Effector CD8-positive, alpha-beta T cell (primary cell): ENCODE measurements around the gene DFFB.
A peak's percentile ranks its signal among the peaks of the same experiment; 100 is the strongest.
"Not testable (repeated sequence)": the region's sequence is repeated elsewhere in the genome, so short reads cannot be mapped to it uniquely, and the experiment has no call there.

ENCODE experiments used
- DNase-seq: peaks from one replicate; lab custom pipeline; 2025; lab: John Stamatoyannopoulos, UW

The DFFB gene

DNA sequence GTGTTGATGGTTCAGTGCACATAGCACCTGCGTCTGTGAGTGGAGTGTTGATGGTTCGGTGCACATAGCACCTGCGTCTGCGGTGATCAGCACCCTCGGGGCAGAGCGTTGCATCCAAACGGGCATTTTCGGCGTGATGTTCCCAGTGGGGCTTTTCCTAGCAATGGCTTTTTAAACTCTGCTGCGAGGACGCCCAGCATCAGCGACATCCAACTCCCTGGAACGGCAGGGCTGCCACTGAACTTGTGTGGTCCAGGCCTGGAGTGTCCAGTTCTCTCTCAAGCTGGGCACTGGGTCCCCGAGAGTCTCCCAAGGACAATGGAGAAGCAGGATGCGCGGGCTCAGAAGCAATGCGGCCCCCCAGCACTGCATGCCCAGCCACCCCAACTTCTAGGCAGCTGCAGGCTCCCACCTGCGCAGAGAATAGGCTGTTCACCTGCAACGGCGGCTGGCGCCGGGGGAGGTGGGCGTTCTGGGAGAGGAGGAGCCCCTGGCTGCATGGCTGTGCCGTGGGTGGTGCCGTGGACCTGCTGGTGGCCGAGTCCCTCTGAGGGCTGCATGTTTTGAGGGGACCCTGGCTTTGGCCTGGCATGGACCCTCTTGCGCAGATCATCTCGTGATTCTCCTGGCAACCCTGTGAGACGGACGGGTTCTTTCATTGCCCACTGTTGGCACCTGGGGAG is 52.9 kb downstream of the DFFB start:
- no peak for DNase-seq

DNA sequence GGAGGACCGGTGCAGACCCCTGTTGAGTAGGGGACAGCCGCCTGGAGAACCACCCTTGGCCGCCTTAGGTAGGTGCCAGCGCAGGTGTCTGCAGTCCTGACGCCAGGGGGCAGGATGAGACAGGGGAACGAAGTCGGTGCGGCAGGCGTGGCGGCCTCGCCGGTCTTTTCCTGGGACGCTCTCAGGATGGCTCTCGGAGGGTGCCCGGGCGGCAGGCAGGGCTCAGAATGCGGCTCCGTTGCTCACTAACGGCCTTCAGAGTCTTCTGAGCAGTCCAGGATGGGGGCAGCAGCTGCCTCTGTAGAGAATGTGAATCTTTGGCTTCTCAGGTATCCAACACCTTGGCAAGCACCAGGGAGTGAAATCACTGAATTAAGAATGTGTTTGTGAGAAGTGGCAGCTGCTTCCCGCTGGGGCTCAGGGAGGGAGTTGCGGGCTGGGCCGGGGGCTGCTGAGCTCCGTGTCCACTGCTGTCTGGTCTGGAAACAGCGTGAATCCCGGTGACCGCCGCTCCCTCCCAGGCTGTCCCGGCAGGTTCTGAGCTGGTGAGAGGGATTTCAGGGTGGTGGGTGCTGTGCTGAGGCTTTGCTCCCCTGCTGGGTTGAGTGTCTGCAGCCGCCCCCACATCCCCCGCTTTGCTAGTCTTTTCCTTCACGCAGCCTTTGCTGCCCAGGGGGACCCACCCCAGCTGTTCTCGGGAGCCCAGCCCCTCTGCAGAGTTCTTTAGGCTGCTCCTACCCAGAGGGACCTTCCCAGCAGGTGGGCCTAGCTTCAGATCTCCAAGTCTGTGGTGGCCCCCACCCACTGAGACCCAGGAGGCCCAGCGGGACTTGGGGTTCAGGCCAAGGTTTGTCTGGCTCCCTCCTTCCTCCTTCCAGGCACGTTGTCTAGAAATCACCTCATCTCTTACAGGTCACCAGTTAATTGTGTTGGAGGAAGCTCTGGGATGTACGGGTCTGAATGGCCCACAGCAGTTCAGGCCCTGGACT is 53.9 kb downstream of the DFFB start:
- peak; percentile 60 for DNase-seq

DNA sequence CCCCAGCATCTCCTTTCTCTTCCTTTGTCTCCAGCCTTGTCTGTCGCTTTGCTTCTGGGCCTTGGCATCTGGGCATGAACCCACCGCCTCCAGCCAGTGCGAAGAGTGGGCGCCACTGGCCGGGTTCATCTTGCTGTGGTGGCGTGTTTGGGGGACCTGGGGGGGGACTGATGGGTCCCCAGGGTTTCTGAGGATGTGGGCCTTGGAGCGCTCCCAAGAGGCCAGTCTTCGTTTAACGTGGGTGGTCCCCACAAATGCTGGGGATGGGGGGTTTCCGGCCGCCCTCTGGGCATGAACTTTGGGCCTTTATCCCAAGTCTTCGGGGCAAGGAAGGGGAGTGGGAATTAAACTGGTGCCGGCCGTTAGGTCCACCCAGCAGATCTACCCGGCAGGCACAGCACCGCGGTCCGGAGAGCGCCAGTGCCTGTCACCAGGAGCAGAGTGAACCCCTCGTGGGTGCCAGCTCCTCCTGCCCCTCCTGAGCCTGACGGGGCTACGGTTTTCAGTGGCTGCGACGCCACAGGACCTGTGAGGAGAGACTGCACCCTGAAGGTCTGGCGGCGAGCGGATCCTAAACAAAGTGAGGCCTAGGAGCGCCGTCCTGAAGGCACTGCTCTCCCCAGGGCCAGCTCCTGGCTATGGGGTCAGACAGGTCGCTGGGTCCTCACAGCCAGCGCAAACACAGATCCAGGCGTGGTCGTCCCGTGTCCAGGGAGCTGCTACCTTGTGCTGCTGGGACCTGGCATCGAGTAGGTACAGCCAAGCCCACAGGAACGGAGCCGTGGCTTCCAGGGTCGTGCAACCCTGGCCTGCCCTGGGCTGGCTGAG is 54.9 kb downstream of the DFFB start:
- no peak for DNase-seq

DNA sequence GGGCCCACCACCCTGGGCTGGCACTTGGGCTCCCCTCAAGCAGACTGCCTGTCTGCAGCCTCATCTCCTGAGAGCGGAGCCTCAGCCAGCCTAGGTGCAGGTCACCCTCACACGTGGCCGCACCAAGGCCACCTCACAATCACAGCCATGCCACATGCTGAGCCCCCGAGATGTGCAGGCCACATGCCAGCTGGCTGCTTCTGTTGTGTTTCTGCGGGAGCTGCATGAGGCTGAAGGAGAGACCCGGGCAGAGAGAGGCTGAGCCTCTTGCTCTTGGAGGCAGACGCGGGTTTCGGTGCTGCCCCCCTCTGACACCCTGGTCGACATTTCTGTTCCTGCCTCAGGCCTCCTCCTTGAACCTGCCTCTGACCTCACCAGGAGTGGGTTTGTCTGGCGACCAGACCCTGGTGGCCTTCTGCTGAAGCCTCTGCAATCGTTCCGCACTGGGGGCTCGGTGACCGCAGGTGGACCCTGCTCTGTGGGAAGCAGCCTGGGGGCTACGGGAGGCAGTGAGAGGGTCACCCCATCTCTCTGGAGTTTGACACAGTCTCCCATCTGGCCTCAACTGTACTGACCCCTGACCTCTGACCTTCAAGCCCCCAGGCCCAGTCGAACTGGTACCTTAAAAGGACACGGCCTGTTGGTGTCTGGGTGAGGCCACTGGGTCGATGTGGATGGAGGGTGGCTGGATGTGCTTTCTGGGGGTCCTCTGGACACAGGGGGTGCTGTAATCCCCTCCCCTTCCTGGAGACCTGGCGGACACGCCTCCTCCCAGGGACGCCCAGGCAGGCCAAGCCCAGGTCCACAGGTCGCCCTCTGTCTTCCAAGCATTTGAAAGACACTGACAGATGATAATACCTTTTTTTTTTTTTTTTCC is 55.8 kb downstream of the DFFB start:
- no peak for DNase-seq

DNA sequence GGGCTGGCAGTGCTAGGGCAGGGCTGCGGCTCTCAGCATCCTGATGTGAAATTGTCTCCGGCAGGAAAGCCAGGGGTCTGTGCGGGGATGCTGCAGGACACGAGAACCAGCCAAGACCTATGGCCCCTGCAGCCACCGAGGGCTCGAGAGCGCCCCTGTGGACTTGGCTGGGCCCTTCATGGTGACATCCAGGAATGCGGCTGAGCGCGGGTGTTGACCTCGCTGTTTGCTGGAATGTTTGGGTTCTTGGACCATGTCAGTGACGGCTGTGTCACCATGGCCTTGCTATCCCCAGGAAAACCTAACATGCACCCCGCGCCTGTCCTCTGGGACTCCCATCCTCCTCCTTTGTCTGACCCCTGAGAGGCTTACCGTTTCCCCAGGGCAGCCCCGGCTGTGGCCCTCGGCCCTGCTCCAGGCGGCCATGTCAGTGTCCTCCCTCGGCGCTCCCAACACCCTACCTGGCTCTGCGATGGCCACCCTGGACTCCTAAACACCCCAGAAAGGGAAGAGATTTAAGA is 57.1 kb downstream of the DFFB start:
- no peak for DNase-seq

DNA sequence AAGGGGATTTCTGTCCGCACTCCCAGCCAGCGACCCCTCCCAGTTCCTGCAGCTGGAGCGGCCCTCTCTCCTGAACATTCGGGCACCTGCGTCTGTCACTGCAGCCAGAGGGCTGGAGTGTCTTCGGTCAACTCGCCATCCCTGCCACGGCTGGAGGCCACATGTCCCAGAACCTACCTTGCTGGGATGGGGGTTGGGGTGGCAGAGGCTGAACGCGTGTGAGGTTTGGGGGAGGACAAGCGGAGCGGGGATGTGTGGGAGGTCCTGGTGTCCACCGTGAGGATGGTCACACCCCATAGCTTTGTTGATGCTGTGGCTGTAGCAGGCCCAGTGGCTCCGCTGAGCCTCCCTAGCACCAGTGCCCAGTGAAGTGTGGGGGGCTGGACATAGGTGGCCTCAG is 57.6 kb downstream of the DFFB start:
- DNase-seq = no peak

DNA sequence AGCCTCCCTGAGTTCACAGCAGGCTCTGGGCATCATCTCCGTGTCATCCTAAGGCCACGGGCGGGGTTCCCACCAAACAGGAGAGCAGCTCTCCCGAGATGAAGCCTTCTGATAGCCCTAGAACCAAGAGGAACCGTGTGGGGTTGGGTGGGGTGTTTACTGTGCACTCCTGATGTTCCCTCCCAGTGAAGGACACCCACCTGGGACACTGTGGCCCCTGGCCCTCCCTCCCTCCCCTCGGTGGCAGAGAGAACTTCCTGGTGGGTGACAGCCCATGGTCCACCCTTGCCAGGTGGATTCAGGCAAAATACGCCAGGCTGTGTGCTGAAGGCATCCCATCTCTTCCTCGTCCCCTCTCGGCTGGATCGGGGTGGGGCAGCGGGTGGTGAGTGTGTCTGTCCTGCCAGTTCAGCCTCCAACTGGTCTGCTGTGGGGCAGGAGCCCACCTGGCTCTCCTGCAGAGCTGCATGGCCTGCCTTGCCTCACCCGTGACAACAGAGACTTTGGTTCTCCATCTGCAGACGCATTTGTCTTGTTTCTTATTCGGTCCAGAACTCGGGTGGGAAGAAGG is 58.4 kb downstream of the DFFB start:
- DNase-seq = no peak

DNA sequence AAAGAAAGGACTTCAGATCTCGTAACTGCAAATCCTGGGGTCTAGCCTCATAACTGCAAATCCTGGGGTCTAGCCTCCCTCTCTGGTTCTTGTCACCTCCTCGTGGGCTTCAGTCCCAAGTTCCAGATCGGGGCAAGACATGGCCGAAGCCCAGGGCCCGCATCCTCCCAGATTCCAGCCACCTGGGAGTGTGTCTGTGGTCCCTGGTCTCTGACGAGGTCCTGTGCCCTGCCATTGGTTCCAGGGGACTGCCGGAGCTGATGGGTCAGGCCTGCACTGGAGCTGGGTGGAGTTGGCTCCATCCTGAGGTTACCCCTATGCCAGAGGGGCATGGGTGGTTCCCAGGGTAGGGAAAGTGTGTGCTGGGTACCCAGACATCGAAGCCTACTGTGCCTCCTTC is 60.5 kb downstream of the DFFB start:
- DNase-seq = no peak

DNA sequence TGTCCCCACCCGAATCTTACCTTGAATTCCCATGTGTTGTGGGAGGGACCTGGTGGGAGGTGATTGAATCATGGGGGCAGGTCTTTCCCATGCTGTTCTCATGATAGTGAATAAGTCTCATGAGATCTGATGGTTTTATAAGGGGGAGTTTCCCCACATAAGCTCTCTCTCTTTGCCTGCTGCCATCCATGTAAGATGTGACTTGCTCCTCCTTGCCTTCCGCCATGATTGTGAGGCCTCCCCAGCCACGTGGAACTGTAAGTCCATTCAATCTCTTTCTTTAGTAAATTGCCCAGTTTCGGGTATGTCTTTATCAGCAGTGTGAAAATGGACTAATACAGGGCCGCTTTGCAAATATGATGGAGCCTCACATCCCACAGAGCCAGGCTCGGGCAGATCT is 61.1 kb downstream of the DFFB start:
- not testable (repeated sequence) for DNase-seq

DNA sequence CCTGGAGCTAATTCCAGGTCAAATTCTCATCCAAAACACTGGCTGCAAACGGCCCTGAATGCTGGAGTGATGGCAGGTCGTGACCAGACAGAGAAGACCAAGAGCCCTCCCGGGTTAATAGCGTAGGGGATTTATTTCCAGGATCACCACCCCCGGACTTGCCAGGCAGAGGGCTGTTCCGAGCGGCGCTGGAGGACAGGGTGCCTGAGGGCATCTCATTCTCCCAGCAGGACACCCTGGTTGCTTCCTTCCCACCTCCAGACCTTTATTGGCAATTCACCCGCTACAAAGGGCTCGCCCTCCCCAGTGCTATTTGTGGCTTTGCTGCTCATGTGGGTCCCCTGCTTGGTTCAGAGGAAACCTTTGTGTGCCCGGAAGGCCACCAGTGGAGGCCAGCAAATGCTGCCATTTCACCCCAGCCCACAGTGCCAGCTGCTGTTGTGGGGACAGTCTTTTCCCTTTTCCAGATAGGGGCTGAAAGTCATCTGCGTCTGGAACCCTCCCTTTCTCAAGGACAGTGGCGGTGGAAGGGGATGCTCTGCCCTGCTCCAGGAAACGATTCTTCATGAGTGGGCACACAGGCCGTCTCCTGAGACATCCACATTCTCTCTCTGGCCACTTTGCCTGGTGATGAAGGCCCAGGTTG is 61.8 kb downstream of the DFFB start:
- DNase-seq = no peak

DNA sequence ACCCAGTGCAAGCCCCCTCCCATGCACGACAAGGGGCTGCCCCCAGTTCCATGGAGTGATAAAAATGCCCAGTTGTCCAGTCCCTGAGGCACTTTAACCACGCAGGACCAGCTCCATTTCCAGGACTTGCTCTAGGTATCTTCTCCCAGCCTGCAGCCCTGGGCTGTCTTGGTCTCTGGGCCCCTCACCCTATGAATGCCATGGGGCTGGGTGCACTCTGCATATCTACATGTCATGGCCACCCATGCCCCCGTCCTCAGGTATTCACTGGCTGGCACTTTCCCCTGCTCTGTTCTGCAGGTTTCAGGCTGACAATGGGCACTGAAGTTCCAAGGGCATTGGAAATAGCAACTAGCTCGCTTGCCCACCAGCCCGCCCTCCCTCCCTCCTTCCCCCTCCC is 62.4 kb downstream of the DFFB start:
- DNase-seq = no peak

DNA sequence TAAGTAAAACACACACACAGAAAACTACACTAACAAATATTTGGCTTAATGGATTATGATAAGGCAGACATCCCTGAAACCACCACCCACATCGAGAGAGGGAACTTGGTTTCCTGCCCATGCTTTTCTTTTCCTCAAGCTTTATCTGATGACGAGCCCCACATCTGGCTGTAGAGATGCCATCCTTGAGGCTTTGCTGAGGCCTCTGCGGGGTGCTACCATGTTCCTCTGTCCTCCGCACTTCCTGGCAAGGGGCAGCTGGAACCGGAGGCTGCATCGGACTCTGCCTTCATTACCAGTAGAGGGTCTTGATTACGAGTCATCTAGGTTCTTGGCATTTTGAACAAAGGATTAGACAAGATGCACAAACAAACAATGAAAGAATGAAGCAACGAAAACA is 64.5 kb downstream of the DFFB start:
- DNase-seq = no peak

DNA sequence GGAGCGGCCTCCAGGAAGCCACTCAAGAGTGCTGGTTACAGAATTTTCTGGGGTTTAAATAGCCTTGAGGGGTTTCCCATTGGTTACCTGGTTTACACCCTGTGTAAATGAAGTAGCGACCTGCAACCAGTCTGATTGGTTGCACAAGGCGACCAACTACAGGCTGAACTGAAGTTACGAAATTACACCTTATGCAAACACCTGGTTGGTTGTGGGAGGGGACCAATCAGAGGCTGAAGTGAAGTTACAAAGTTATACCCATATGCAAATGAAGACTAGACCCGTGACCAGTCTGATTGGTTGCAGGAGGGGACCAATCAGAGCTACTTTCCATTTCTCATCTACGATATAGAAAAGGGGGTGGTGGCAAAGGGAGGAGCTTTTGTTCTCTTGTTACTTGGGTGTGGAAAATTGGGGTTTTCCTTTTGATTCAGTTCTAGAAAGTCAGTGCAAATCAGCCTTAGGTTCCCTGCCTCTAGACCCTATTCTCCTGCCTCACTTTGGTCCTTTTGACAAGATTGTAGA is 65.0 kb downstream of the DFFB start:
- DNase-seq = no peak

DNA sequence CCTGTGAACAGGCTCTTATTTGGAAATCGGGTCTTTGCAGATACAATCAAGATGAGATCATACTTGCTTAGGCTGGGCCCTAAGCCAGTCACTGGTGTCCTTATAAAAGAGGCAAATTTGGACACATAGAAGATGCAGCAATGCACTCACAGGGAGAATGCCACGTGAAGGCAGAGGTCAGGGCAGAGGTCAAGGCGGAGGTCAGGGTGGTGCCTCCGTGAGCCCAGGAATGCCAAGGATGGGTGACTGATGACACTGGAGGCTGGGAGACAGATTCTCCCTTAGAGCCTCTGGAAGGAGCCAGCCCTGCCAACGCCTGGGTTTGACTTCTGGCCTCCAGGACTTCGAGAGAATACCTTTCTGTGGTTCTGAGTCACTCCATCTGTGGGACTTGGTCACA is 65.6 kb downstream of the DFFB start:
- no peak for DNase-seq

DNA sequence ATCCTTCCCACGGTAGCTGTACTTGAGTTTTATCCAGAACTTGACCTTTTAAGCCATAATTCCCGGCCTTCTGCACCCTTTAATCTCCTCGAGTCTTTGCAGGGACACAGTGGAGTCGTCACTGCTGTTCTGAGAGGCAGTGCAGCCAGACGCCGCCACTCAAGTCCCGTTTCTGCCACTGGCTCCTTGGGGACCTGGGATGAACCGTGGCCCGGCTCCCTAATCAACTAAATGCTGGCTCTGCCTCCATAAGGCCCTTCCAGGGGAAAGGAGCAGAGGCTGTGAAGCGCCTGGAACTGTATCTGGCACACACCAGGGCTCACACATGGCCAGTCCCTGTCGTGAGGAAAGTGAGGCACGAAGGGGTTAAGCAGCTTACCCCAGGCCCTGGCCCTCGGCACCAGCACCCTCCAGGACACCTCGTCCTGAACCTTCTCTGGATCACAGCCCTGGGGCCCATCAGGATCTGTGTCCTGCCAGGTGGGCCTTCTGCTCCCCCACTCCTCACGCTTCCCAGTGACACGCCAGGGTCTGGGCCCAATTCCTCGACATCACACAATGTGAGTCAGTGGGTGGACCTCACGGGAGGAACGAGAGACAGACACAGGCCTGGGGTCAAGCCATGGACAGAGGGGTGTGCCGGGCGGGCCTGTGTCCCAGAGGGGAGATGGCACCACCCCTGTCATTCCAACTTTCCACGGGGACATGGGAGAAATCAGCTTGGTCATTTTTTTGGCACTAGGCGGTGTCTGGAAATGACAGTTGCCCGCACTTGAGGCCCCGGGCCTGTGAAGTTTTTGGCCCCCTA is 66.3 kb downstream of the DFFB start:
- DNase-seq = no peak

DNA sequence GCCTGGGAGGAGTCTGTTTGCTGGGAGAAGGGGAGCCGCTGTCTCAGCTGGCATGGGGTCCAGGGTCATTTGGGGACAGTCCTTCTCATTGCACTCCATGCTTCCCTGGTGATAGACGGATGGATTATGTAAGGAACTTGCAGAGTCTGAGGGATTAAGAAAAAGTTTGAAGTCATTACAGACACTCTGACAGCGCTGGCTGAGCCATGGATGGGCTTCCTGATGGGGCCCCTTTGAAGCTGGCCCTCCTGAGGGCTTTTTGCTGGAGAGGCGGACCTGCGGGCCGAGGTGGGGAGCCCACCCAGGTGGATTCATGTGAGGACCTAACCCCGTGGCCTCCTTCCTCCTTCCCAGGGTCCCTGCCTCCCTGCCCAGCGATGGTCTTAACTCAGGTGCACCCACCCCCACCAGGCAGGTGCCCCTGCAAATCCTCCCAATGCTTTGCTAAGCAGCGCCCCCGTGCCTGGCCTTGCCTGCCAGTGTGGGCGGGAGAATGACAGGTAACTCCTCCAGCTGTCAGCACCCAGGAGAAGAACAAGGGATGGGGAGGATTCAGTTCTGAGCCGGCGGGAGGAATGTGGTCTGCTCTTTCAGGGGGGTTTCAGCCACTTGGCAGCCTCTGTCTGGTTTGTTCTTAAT is 67.0 kb downstream of the DFFB start:
- DNase-seq = no peak

DNA sequence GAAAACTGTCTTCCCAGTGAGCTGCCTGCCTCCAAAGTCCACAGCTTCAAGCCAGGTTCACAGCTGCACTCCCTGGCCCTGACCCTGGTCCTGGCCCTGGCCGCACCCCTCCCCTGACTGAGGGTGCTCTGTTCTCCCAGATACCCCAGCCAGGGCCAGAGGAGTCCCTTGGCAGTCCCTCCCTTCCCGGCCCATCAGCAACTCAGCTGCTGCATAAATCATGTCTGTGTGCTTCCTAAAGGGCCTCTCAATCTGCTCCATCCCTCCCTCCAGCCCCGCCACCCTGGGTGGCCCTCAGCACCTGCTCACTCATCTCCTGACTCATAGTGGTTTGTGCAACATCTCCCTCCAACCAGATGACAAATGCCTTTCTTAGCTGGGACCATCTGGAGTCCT is 67.5 kb downstream of the DFFB start:
- DNase-seq = no peak

DNA sequence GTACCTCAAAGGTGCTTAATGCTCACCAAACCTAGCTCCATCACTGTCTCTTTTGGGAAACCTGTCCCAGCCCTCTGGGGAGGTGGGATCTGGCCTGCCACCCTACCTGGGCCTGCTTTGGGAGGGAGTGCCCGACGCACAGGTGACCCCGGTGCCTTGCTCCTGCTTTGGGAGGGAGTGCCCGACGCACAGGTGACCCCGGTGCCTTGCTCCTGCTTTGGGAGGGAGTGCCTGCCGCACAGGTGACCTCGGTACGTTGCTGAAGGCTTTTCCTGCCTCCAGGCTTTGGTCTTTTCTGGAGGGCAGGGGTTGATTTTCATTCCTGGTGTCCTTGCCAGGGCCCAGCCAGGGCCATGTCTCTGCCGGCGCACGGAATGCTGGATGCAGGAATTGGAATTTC is 68.0 kb downstream of the DFFB start:
- no peak for DNase-seq

DNA sequence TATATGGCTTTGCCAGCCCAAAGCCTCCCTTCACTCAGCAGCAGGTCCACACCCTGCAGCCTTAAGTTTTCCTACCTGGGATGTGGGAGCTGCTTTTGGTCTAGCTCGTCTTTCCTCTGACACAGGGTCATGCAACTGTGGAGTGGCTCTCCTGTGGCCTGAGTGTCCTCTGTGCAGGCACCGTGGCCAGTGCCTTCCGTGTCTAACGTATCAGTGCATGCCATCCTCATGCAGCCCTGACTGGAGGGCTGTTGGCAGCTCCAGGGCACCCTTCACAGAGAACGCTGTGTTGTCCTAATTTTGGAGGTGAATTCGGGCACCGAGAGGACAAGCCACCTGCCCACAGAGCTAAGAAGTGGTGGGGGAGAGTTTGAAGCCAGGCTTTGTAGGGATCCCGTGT is 68.5 kb downstream of the DFFB start:
- no peak for DNase-seq
